CD4-positive, alpha-beta memory T cell (primary cell): ENCODE measurements around the gene TEAD1. TPM values are rescaled to one million over a fixed set of nuclear protein-coding genes. Genes with fewer than 3 reads are reported as not detected.

Source experiments
- CTCF ChIA-PET: fragments of 350-600 bp; sonication (Branson Sonifier 250); formaldehyde crosslinking; loops from one replicate; lab custom pipeline; 2021; ENCODE audit warnings: inconsistent platforms; ENCODE audit not compliant: partially characterized antibody; lab: Charles Lee
- POLR2A ChIA-PET: fragments of 350-600 bp; sonication (Branson Sonifier 250); formaldehyde crosslinking; loops from one replicate; lab custom pipeline; 2021; ENCODE audit not compliant: partially characterized antibody; lab: Charles Lee
- DNase-seq, 5 donors: peaks; one replicate each; pipeline versions ENCODE4 v3.0.0 to v3.0.0-alpha.2; 2020 to 2022; ENCODE audit warnings: mixed read lengths in 1 of 5
- H3K27ac ChIP-seq: one replicate; pipeline ENCODE4 v1.7.0; 2013; ENCODE audit warnings: low read depth, low read length
- H3K27me3 ChIP-seq: 2 replicates; pipeline ENCODE4 v1.7.0; 2013; ENCODE audit warnings: mild to moderate bottlenecking, low read length, moderate library complexity; ENCODE audit not compliant: insufficient read depth
- H3K36me3 ChIP-seq: 2 replicates; pipeline ENCODE4 v1.7.0; 2013; ENCODE audit warnings: mild to moderate bottlenecking, low read length, moderate library complexity; ENCODE audit not compliant: insufficient read depth
- H3K4me1 ChIP-seq: 2 replicates; pipeline ENCODE4 v1.7.0; 2013; ENCODE audit warnings: mild to moderate bottlenecking, low read length, moderate library complexity; ENCODE audit not compliant: insufficient read depth
- H3K4me3 ChIP-seq, 2 donors: one replicate each; pipeline ENCODE4 v1.7.0; 2013; ENCODE audit warnings: low read length in 2 of 2, mild to moderate bottlenecking in 1 of 2
- H3K9me3 ChIP-seq, 2 donors: one replicate each; pipeline ENCODE4 v1.7.0; 2013; ENCODE audit warnings: low read length in 2 of 2, control low read depth in 1 of 2; ENCODE audit not compliant: control insufficient read depth in 1 of 2
- H3K27ac Mint-ChIP-seq, 7 donors: one replicate each; pipeline ENCODE4 v1.8.0; 2020 to 2021; ENCODE audit warnings: mixed read lengths in 7 of 7, mild to moderate bottlenecking in 6 of 7, inconsistent platforms in 3 of 7, moderate library complexity in 3 of 7
- H3K27me3 Mint-ChIP-seq, 2 donors: one replicate each; pipeline ENCODE4 v1.8.0; 2020 to 2021; ENCODE audit warnings: mixed read lengths in 2 of 2
- H3K36me3 Mint-ChIP-seq, 2 donors: one replicate each; pipeline ENCODE4 v1.8.0; 2020 to 2021; ENCODE audit warnings: mixed read lengths in 2 of 2, inconsistent platforms in 1 of 2, mild to moderate bottlenecking in 1 of 2
- H3K4me1 Mint-ChIP-seq, 4 donors: one replicate each; pipeline ENCODE4 v1.8.0; 2020 to 2021; ENCODE audit warnings: mixed read lengths in 4 of 4, mild to moderate bottlenecking in 1 of 4
- H3K4me3 Mint-ChIP-seq, 8 donors: one replicate each; pipeline ENCODE4 v1.8.0; 2020 to 2021; ENCODE audit warnings: mixed read lengths in 8 of 8, mild to moderate bottlenecking in 7 of 8, moderate library complexity in 6 of 8, inconsistent platforms in 3 of 8
- H3K9me3 Mint-ChIP-seq, 8 donors: one replicate each; pipeline ENCODE4 v1.8.0; 2020 to 2021; ENCODE audit warnings: mixed read lengths in 8 of 8, mild to moderate bottlenecking in 5 of 8, inconsistent platforms in 3 of 8, moderate library complexity in 1 of 8
- intact Hi-C: fragments of 100-400 bp; cut with micrococcal nuclease; formaldehyde crosslinking; loops from one replicate; pipeline ENCODE4 v1.15.1; 2023
- polyA plus RNA-seq, 2 donors: library from polyadenylated mRNA; unstranded; fragments of 300-500 nt; fragmentation: Illumina TruSeq; gene quantifications; one replicate each; pipeline ENCODE4 v1.2.3, GENCODE V29; 2021
- total RNA-seq, 2 experiments: library from RNA; stranded (reverse); gene quantifications; one replicate each; pipeline ENCODE4 v1.2.3, GENCODE V29; 2021

TEAD1 gene
- total and polyA plus RNA-seq, 4 experiments from 2014 or later = 0.15 to 1.1 (median 0.52) TPM; not detected in 1

DNA sequence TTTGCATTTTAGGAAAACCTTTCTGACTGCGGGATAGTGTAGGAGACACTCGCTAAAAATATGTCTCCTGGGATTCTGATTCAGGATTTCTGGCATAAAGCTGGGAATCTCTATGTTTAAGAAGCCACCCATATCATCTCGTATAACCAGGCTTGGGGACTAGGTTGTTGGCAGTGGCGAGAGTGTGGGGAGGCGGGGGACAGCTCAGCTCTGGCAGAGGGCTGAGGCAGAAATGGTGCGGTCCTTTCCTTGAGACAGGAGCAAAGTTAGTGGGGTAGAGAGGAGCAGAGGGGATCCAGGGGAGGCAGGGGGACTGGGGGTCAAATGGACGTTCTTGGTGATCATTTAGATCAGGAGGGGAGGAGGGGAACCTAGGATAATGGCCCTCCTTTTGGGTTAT lies 74.3 kb downstream of the TEAD1 start:
- Histone ChIP-seq H3K27me3 (no peaks in the 10 kb centered on the region), H3K4me3 (no peak overlapping the region), H3K27ac (no peak overlapping the region), H3K9me3 (no peaks in the 10 kb centered on the region), H3K36me3 (no peaks in the 10 kb centered on the region), H3K4me1 (no peaks in the 10 kb centered on the region)
- no peak overlapping the region for H3K27ac Mint-ChIP-seq
- ChIA-PET POLR2A (no interaction called here), CTCF (no interaction called here)
- H3K27me3 Mint-ChIP-seq = peaks cover 0 to 13% of the 10 kb centered on the region in 2 donors
- no peak for DNase-seq
- intact Hi-C loops = no loop called here
- H3K9me3 Mint-ChIP-seq = no peaks in the 10 kb centered on the region
- no peaks in the 10 kb centered on the region for H3K4me1 Mint-ChIP-seq
- no peaks in the 10 kb centered on the region for H3K36me3 Mint-ChIP-seq
- no peak overlapping the region for H3K4me3 Mint-ChIP-seq

DNA sequence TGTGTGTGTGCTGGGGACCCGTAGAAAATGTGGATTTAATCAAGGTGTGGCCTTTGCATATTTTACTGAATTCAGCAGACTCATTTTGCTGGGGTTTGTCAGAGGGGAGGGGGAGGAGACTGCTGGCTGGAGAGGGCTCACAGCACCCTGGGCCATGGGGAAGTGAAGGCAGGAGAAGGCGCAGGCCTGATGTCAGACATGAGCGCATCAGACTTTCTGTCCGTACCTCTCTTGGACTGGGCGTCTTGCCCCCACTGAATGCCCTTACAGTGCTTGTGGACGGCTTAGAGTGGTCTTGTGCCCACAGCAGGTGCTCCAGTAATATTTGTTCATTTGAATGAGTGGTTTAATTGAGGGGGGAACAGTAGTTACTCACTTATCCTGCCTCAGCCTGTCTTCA lies 75.2 kb downstream of the TEAD1 start:
- no peak overlapping the region for H3K4me3 ChIP-seq
- no peaks in the 10 kb centered on the region for H3K36me3 Mint-ChIP-seq
- H3K27me3 Mint-ChIP-seq = peaks cover 0 to 15% of the 10 kb centered on the region in 2 donors
- H3K36me3 ChIP-seq = no peaks in the 10 kb centered on the region
- DNase-seq = no peak
- H3K4me3 Mint-ChIP-seq = no peak overlapping the region
- no peaks in the 10 kb centered on the region for H3K9me3 ChIP-seq
- H3K27ac Mint-ChIP-seq = no peak overlapping the region
- no peaks in the 10 kb centered on the region for H3K4me1 Mint-ChIP-seq
- no peaks in the 10 kb centered on the region for H3K9me3 Mint-ChIP-seq
- ChIA-PET POLR2A (no interaction called here), CTCF (no interaction called here)
- H3K27me3 ChIP-seq = no peaks in the 10 kb centered on the region
- no peak overlapping the region for H3K27ac ChIP-seq
- no peaks in the 10 kb centered on the region for H3K4me1 ChIP-seq
- intact Hi-C loops = no loop called here

DNA sequence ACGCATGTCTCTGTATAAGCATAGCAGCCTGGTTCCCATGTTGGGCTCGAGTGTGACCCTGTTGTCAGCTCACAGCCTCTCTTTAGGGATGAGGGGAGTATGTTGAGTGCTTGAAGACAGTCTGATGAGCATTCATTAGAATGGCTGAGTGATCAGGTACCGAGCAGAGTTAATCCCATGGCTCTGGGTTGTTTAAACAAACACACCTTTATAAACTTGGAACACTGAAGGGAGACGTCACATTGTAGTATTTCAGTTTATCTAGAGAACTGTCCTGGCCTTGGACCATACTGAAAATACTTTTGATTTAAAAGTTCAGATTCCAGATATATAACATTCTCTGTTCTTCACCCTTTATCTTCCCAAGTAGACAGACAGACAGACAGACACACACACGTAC lies 76.0 kb downstream of the TEAD1 start:
- no peak overlapping the region for H3K27ac ChIP-seq
- Mint-ChIP-seq H3K27me3 (peaks cover 0 to 15% of the 10 kb centered on the region in 2 donors), H3K27ac (no peak overlapping the region), H3K36me3 (no peaks in the 10 kb centered on the region), H3K9me3 (no peaks in the 10 kb centered on the region), H3K4me3 (no peak overlapping the region), H3K4me1 (no peaks in the 10 kb centered on the region)
- no peaks in the 10 kb centered on the region for H3K9me3 ChIP-seq
- POLR2A ChIA-PET = no interaction called here
- no peak for DNase-seq
- CTCF ChIA-PET = no interaction called here
- intact Hi-C loops = no loop called here
- no peaks in the 10 kb centered on the region for H3K27me3 ChIP-seq
- no peaks in the 10 kb centered on the region for H3K4me1 ChIP-seq
- H3K36me3 ChIP-seq = no peaks in the 10 kb centered on the region
- no peak overlapping the region for H3K4me3 ChIP-seq

DNA sequence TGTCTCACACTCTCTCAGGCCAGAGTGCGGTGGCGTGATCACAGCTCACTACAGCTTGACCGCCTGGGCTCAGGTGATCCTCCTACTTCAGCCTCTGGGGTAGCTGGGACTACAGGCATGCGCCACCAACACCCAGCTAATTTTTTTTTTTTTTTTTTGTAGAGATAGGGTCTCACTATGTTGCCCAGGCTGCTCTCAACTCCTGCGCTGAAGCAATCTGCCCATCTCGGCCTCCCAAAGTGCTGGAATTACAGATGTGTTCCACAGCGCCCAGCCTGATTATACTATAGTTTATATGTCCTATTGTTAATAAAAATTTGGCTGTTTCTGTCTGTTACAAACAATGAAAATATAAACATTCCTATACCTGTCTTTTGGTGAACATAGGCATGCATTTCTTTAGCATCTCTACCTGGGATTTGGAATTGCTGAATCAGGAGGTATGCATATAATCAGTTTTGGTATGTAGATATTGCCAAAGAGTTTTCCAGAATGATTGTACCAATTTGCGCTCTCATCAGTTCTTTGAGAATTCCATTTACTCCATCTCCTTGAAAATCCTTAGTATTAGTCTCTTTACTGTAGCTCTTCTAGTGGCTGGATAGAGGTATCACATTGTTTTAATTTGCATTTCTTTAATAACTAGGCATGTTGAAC lies 78.8 kb downstream of the TEAD1 start:
- Mint-ChIP-seq H3K36me3 (no peaks in the 10 kb centered on the region), H3K4me3 (no peak overlapping the region), H3K27me3 (peaks cover 0 to 18% of the 10 kb centered on the region in 2 donors), H3K9me3 (no peaks in the 10 kb centered on the region), H3K27ac (no peak overlapping the region), H3K4me1 (no peaks in the 10 kb centered on the region)
- ChIA-PET POLR2A (no interaction called here), CTCF (no interaction called here)
- Histone ChIP-seq H3K4me3 (no peak overlapping the region), H3K36me3 (no peaks in the 10 kb centered on the region), H3K9me3 (no peaks in the 10 kb centered on the region), H3K4me1 (no peaks in the 10 kb centered on the region), H3K27me3 (no peaks in the 10 kb centered on the region), H3K27ac (no peak overlapping the region)
- intact Hi-C loops = no loop called here
- DNase-seq = no peak

DNA sequence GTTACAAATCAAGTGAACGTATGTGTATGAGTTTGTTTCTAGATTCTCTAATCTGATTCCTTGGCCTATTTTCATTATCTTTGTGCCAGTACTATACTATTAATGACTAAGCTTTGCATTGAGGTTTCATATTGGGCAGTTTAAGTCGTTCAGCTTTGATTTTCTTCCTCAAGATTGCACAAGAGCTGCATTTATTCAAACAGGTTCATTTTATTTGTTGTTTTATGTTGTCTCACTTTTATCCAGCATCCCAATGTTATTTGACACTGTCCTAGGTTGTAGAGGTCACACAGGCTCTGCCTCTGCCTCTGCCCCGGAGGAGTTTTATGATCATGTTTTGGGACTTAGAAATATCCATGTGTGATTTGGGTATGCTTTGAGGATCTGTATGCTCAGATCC lies 79.8 kb downstream of the TEAD1 start:
- H3K4me3 ChIP-seq = no peak overlapping the region
- intact Hi-C loops = no loop called here
- Mint-ChIP-seq H3K9me3 (no peaks in the 10 kb centered on the region), H3K27me3 (peaks cover 2 to 12% of the 10 kb centered on the region in 2 donors), H3K36me3 (no peaks in the 10 kb centered on the region), H3K4me3 (no peak overlapping the region), H3K4me1 (no peaks in the 10 kb centered on the region), H3K27ac (no peak overlapping the region)
- CTCF ChIA-PET = no interaction called here
- H3K4me1 ChIP-seq = no peaks in the 10 kb centered on the region
- H3K27ac ChIP-seq = no peak overlapping the region
- no peaks in the 10 kb centered on the region for H3K27me3 ChIP-seq
- POLR2A ChIA-PET = no interaction called here
- no peak for DNase-seq
- no peaks in the 10 kb centered on the region for H3K36me3 ChIP-seq
- H3K9me3 ChIP-seq = no peaks in the 10 kb centered on the region

DNA sequence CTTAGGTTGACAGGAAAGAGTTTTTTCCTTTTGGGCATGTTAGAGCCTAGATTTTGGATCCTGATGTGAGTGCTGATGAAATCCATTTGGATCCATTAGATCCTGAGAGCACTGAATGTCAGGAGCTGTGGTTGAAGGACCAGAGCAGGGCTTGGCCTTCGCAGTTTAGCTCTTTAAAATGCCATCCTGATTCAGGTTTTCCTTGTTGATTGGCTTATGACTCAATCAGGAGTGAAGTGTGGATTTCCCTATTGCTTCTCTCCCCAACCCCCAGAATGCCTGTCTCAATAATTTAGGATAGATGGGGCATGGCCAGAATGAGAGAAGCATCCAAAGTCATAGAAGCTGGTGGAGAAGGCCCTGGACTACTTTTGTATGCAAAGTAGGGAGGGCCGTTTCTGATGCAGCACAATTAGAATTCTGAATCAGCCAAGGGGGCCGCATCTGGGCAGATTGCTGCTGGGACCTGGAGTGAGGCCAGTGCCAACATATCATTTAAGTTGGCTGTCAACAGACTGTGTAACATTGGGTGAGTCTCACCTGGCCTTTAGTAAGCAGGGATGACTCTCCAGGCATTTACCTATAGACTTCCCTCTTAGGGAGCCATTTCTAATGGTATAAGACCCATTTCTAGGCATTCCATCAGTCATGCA lies 80.5 kb downstream of the TEAD1 start:
- peaks cover 5 to 14% of the 10 kb centered on the region in 2 donors for H3K27me3 Mint-ChIP-seq
- Histone ChIP-seq H3K9me3 (no peaks in the 10 kb centered on the region), H3K4me3 (no peak overlapping the region), H3K4me1 (no peaks in the 10 kb centered on the region), H3K27ac (no peak overlapping the region), H3K36me3 (no peaks in the 10 kb centered on the region), H3K27me3 (no peaks in the 10 kb centered on the region)
- CTCF ChIA-PET = no interaction called here
- H3K4me3 Mint-ChIP-seq = no peak overlapping the region
- DNase-seq = no peak
- no peaks in the 10 kb centered on the region for H3K4me1 Mint-ChIP-seq
- intact Hi-C loops = no loop called here
- POLR2A ChIA-PET = no interaction called here
- H3K9me3 Mint-ChIP-seq = no peaks in the 10 kb centered on the region
- H3K36me3 Mint-ChIP-seq = no peaks in the 10 kb centered on the region
- no peak overlapping the region for H3K27ac Mint-ChIP-seq

DNA sequence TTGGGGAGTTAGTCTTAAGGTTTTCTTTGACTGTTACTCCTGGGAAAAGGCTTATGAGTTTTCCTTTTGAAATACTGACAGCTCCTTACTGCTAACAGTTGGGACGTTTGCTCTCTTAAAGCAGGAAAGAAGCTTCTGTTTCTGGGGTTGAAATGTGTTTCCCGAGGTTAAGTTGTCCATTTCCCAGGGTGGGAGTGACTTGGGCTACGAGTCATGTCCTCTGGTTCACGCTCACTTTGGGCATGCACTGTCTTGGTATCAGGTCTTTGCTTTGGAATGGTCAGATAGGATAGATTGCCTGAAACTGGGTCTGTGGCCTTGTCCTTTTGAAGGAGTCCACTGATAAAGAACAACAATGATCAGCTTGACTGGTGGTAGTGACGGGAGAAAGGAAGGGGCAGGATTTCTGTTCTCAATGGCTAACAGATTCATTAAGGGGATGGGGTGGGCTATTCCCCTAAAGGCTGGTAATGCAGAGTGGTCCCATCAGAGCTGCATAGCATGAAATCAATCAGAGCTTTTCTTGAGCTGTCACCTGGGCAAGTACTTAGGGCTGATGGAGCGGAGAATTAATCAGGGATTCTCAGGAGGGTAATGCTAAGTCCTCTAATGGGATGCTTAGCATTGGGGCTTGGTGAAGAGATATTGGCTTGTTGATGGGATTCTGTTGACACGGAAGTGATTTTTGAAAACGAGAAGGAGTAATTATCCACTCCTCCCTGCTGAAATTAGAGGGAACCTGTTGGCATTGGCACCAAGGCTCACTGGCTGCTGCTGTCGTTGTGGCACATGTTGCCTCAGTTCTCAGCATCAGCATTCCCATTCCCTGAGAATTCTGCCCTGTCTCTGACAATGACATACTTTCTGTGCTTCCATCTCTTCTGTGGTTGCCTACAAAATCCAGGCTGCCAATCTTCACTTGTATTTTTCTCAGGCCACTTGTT lies 81.6 kb downstream of the TEAD1 start:
- Histone ChIP-seq H3K9me3 (no peaks in the 10 kb centered on the region), H3K4me3 (no peak overlapping the region), H3K4me1 (no peaks in the 10 kb centered on the region), H3K36me3 (no peaks in the 10 kb centered on the region), H3K27me3 (no peaks in the 10 kb centered on the region), H3K27ac (no peak overlapping the region)
- no peak overlapping the region for H3K27ac Mint-ChIP-seq
- CTCF ChIA-PET = no interaction called here
- no peaks in the 10 kb centered on the region for H3K36me3 Mint-ChIP-seq
- H3K4me3 Mint-ChIP-seq = no peak overlapping the region
- DNase-seq = no peak
- POLR2A ChIA-PET = no interaction called here
- H3K4me1 Mint-ChIP-seq = no peaks in the 10 kb centered on the region
- peaks cover 5 to 22% of the 10 kb centered on the region in 2 donors for H3K27me3 Mint-ChIP-seq
- intact Hi-C loops = no loop called here
- H3K9me3 Mint-ChIP-seq = no peaks in the 10 kb centered on the region
